SK-N-SH (cell line): ENCODE results near the gene CCNI2. TPM values are rescaled to one million over a fixed set of nuclear protein-coding genes. Genes with fewer than 3 reads are reported as not detected.

Source experiments
- CTCF ChIA-PET: fragments of 300-600, 350-600 bp; formaldehyde crosslinking; extraction: SDS; loops from one replicate; lab custom pipeline; 2021; lab: Yijun Ruan, JAX
- POLR2A ChIA-PET: fragments of 350-600 bp; sonication (Branson Sonifier 250); formaldehyde crosslinking; extraction: SDS; loops from one replicate; lab custom pipeline; 2020; ENCODE audit warnings: antibody characterized with exemption, inconsistent platforms; lab: Yijun Ruan, JAX
- DNase-seq: peaks from one replicate; pipeline ENCODE4 v3.0.0; 2012
- H2AFZ ChIP-seq: fragments of 200-600 bp; sonication (generic); 2 replicates; pipeline ENCODE4 v1.8.1; 2016; ENCODE audit warnings: antibody characterized with exemption, mild to moderate bottlenecking, low read depth
- H3F3A ChIP-seq: fragments of 200-600 bp; sonication (generic); replicated peaks from 2 replicates; pipeline ENCODE3; 2016; ENCODE audit warnings: antibody characterized with exemption, mild to moderate bottlenecking; ENCODE audit not compliant: insufficient read depth
- H3K27ac ChIP-seq, 2 experiments: fragments of 200-500 bp in 1 of 2; fragments of 200-600 bp in 1 of 2; sonication (Bioruptor generic) in 1 of 2; sonication (generic), shearing (Covaris generic) in 1 of 2; 2 replicates each; pipeline versions ENCODE4 v1.5.1 to v1.6.1; 2014 to 2016; ENCODE audit warnings: low read depth in 2 of 2, inconsistent platforms in 1 of 2, low read length in 1 of 2, mild to moderate bottlenecking in 1 of 2, mixed read lengths in 1 of 2
- H3K27me3 ChIP-seq: fragments of 200-600 bp; sonication (generic), shearing (Covaris generic); 2 replicates; pipeline ENCODE4 v1.6.1; 2016; ENCODE audit warnings: mixed run types; ENCODE audit not compliant: insufficient read depth
- H3K36me3 ChIP-seq, 2 experiments: fragments of 200-500 bp in 1 of 2; fragments of 200-600 bp in 1 of 2; sonication (Bioruptor generic) in 1 of 2; sonication (generic) in 1 of 2; replicated peaks in 1 of 2; 2 replicates each; pipeline versions ENCODE3 to v1.5.1; 2014 to 2016; ENCODE audit warnings: low read length in 1 of 2, mild to moderate bottlenecking in 1 of 2; ENCODE audit not compliant: insufficient read depth in 2 of 2, control insufficient read depth in 1 of 2
- H3K4me1 ChIP-seq, 2 experiments: fragments of 200-500 bp in 1 of 2; fragments of 200-600 bp in 1 of 2; sonication (Bioruptor generic) in 1 of 2; sonication (generic), shearing (Covaris generic) in 1 of 2; 2 replicates each; pipeline versions ENCODE4 v1.5.1 to v1.6.1; 2014 to 2016; ENCODE audit warnings: low read depth in 1 of 2, low read length in 1 of 2, mixed run types in 1 of 2; ENCODE audit not compliant: insufficient read depth in 2 of 2, control insufficient read depth in 1 of 2
- H3K4me2 ChIP-seq: fragments of 200-600 bp; sonication (generic), shearing (Covaris generic); 2 replicates; pipeline ENCODE4 v1.6.1; 2017; ENCODE audit warnings: mixed run types
- H3K4me3 ChIP-seq, 2 experiments: fragments of 200-500 bp in 1 of 2; fragments of 200-600 bp in 1 of 2; sonication (Bioruptor generic) in 1 of 2; sonication (generic), shearing (Covaris generic) in 1 of 2; 2 replicates each; pipeline versions ENCODE4 v1.5.1 to v1.8.1; 2014 to 2016; ENCODE audit warnings: low read depth in 2 of 2, inconsistent platforms in 1 of 2, low read length in 1 of 2, mild to moderate bottlenecking in 1 of 2, mixed read lengths in 1 of 2, moderate library complexity in 1 of 2
- H3K79me2 ChIP-seq: fragments of 200-600 bp; sonication (generic); 2 replicates; pipeline ENCODE4 v1.8.1; 2017; ENCODE audit warnings: mild to moderate bottlenecking; ENCODE audit not compliant: insufficient read depth
- H3K9ac ChIP-seq: fragments of 200-600 bp; sonication (generic); 2 replicates; pipeline ENCODE4 v1.6.1; 2017; ENCODE audit warnings: mixed run types
- H3K9me2 ChIP-seq: fragments of 200-600 bp; sonication (generic); 2 replicates; pipeline ENCODE4 v1.6.1; 2017; ENCODE audit warnings: mixed run types
- H3K9me3 ChIP-seq: fragments of 200-600 bp; sonication (generic); 2 replicates; pipeline ENCODE4 v1.6.1; 2017; ENCODE audit warnings: mixed run types, mild to moderate bottlenecking, moderate library complexity
- H4K20me1 ChIP-seq: fragments of 200-600 bp; sonication (generic); 2 replicates; pipeline ENCODE4 v1.6.1; 2017; ENCODE audit warnings: mild to moderate bottlenecking, mixed run types; ENCODE audit not compliant: insufficient read depth
- CTCF ChIP-seq: fragments of 200-600 bp; sonication (generic); IDR thresholded peaks from 2 replicates; pipeline ENCODE4 v1.6.1; 2017; ENCODE audit warnings: antibody characterized with exemption, mild to moderate bottlenecking, moderate library complexity
- EP300 ChIP-seq, 2 experiments: IDR thresholded peaks; 2 replicates each; pipeline versions ENCODE4 v1.4.0 to v1.6.1; 2012; ENCODE audit warnings: borderline replicate concordance in 1 of 2, low read depth in 1 of 2, low read length in 1 of 2
- FOXJ3 ChIP-seq: sonication (generic); formaldehyde crosslinking; IDR thresholded peaks from 2 replicates; pipeline ENCODE4 v1.5.1; 2020; ENCODE audit warnings: mild to moderate bottlenecking, missing genetic modification reagents
- FOXM1 ChIP-seq: IDR thresholded peaks from 2 replicates; pipeline ENCODE4 v1.4.0; 2012; ENCODE audit warnings: low read depth, mild to moderate bottlenecking
- GABPA ChIP-seq: IDR thresholded peaks from 2 replicates; pipeline ENCODE4 v1.4.0; 2012; ENCODE audit warnings: low read depth, mild to moderate bottlenecking
- JUND ChIP-seq: IDR thresholded peaks from 2 replicates; pipeline ENCODE4 v1.4.0; 2012
- MXI1 ChIP-seq: IDR thresholded peaks from 2 replicates; pipeline ENCODE4 v1.6.1; 2012; ENCODE audit warnings: mild to moderate bottlenecking, low read depth, low read length, improper control_type of control experiment
- NFIC ChIP-seq: IDR thresholded peaks from 2 replicates; pipeline ENCODE4 v1.4.0; 2012; ENCODE audit warnings: borderline replicate concordance
- NRF1 ChIP-seq: IDR thresholded peaks from 2 replicates; pipeline ENCODE4 v1.6.1; 2012; ENCODE audit warnings: low read depth, mild to moderate bottlenecking, low read length
- POLR2AphosphoS5 ChIP-seq: IDR thresholded peaks from 2 replicates; pipeline ENCODE4 v1.6.1; 2012; ENCODE audit warnings: low read depth, low read length
- RCOR1 ChIP-seq: fragments of 150-350 bp; IDR thresholded peaks from 2 replicates; pipeline ENCODE4 v1.6.1; 2017; ENCODE audit warnings: antibody characterized with exemption, low read length
- REST ChIP-seq: IDR thresholded peaks from 2 replicates; pipeline ENCODE4 v1.6.1; 2012; ENCODE audit warnings: mild to moderate bottlenecking, low read depth, low read length, moderate library complexity
- RFX5 ChIP-seq: IDR thresholded peaks from 2 replicates; pipeline ENCODE4 v1.6.1; 2012; ENCODE audit warnings: mild to moderate bottlenecking, improper control_type of control experiment, low read length
- SIN3A ChIP-seq: IDR thresholded peaks from 2 replicates; pipeline ENCODE4 v1.6.1; 2012; ENCODE audit warnings: low read depth, mild to moderate bottlenecking, low read length, moderate library complexity, borderline replicate concordance
- SMC3 ChIP-seq: IDR thresholded peaks from 2 replicates; pipeline ENCODE4 v1.6.1; 2012; ENCODE audit warnings: low read depth, low read length, improper control_type of control experiment
- TAF1 ChIP-seq: IDR thresholded peaks from 2 replicates; pipeline ENCODE4 v1.6.1; 2012; ENCODE audit warnings: low read depth, mild to moderate bottlenecking, low read length, moderate library complexity, borderline replicate concordance
- TCF12 ChIP-seq: IDR thresholded peaks from 2 replicates; pipeline ENCODE4 v1.4.0; 2012
- USF1 ChIP-seq: IDR thresholded peaks from 2 replicates; pipeline ENCODE4 v1.4.0; 2012; ENCODE audit warnings: low read depth, borderline replicate concordance
- YY1 ChIP-seq: IDR thresholded peaks from 2 replicates; pipeline ENCODE4 v1.4.0; 2012; ENCODE audit warnings: low read depth, mild to moderate bottlenecking
- ZBTB33 ChIP-seq: IDR thresholded peaks from 2 replicates; pipeline ENCODE4 v1.4.0; 2012; ENCODE audit warnings: low read depth, borderline replicate concordance
- WGBS: methylation state at CpG from one replicate; pipeline ENCODE4 v1.1.6; 2017; ENCODE audit warnings: low lambda C conversion rate; 5-methylcytosine and 5-hydroxymethylcytosine counted together
- polyA plus RNA-seq, 3 experiments: library from polyadenylated mRNA; depleted of rRNA; stranded (reverse); fragments of >200 nt; gene quantifications; 2 replicates each; pipeline ENCODE4 v1.2.3, GENCODE V29; 2012

CCNI2 gene
- polyA plus RNA-seq, 1 of the 3 experiments (the other 2 are of a cell fraction): 0.05 TPM

GRCh38 chr5:132764051-132764450 lies 16.8 kb downstream of the CCNI2 start:
- TF ChIP-seq FOXJ3 (CRISPR knock-in tag) (no peak), SIN3A (no peak), FOXM1 (no peak), CTCF (no peak), REST (no peak), JUND (no peak), YY1 (no peak), NFIC (no peak), MXI1 (no peak), USF1 (no peak), EP300 (IDR thresholded peaks at IDR 0.05; ENCODE audit: borderline replicate concordance in 1 of 2, low read depth in 1 of 2, low read length in 1 of 2) (no peak), ZBTB33 (no peak), POLR2AphosphoS5 (no peak), TAF1 (no peak), TCF12 (no peak), RFX5 (no peak), SMC3 (no peak), RCOR1 (no peak), GABPA (no peak), NRF1 (no peak)
- H3F3A ChIP-seq: no peaks in the 10 kb centered on the region
- H3K27me3 ChIP-seq: no peaks in the 10 kb centered on the region
- H3K9me2 ChIP-seq: no peaks in the 10 kb centered on the region
- H3K4me3 ChIP-seq: no peak overlapping the region
- ChIA-PET POLR2A (no interaction called here), CTCF (interaction anchor here (0.7 to 4.6 kb wide), 3 partner anchors 9 to 66 kb away, joined by 3 to 34 read pairs (median 3); partner anchors contain the start of gene SHROOM1)
- WGBS: 97% methylated on average over 10 of the region's 10 CpGs
- H3K9me3 ChIP-seq: no peaks in the 10 kb centered on the region
- peaks cover 10% of the 10 kb centered on the region; the same call in 1 of the 2 replicates for H4K20me1 ChIP-seq
- H3K4me1 ChIP-seq: peaks cover 7 to 8% of the 10 kb centered on the region in 2 experiments; a peak in 2 of 4 replicates
- no peak overlapping the region for H3K4me2 ChIP-seq
- H3K9ac ChIP-seq: no peak overlapping the region
- no peak for DNase-seq
- H3K27ac ChIP-seq: no peak overlapping the region
- peaks cover 26% of the 10 kb centered on the region for H3K79me2 ChIP-seq
- H2AFZ ChIP-seq: no peak overlapping the region
- H3K36me3 ChIP-seq: peaks cover 5 to 52% of the 10 kb centered on the region in 2 experiments
